Body of pancreas (tissue), 4 donors: ENCODE results near the gene GSG1L.

Source experiments
- CTCF ChIP-seq, 7 experiments: fragments of 450-650 bp in 4 of 7; fragments of 200-600 bp in 3 of 7; sonication (generic) in 3 of 7; IDR thresholded peaks; one replicate each; pipeline ENCODE4 v1.5.1; 2016 to 2019; ENCODE audit warnings: antibody characterized with exemption in 7 of 7
- POLR2A ChIP-seq, 3 donors: fragments of 450-650 bp; IDR thresholded peaks; one replicate each; pipeline ENCODE4 v1.6.1; 2016; ENCODE audit warnings: antibody characterized with exemption in 3 of 3, mild to moderate bottlenecking in 2 of 3

GRCh38 chr16:27749547-27749875 is 314.0 kb downstream of the GSG1L start:
- TF ChIP-seq POLR2A (IDR thresholded peaks at IDR 0.05) (no peak), CTCF (IDR thresholded peaks at IDR 0.05) (no peak)
